GM12892 (cell line): ENCODE results near the gene OR9Q1.

Source experiments
- POLR2A ChIP-seq: IDR thresholded peaks from 2 replicates; pipeline ENCODE4 v1.6.1; 2011; ENCODE audit warnings: low read depth, low read length, control low read depth
- POLR2AphosphoS5 ChIP-seq: IDR thresholded peaks from 2 replicates; pipeline ENCODE4 v1.6.1; 2011; ENCODE audit warnings: low read depth, low read length, control low read depth
- TAF1 ChIP-seq: IDR thresholded peaks from 2 replicates; pipeline ENCODE4 v1.6.1; 2011; ENCODE audit warnings: low read depth, mild to moderate bottlenecking, control low read depth, low read length, borderline replicate concordance

- TF ChIP-seq POLR2A (no peak), POLR2AphosphoS5 (no peak), TAF1 (no peak)
These were observed 156.0 kb downstream of the OR9Q1 start for GRCh38 chr11:58179648-58180047.
